ENCODE measurements around the gene DUSP3. TPM values are rescaled to one million over a fixed set of nuclear protein-coding genes. Genes with fewer than 3 reads are reported as not detected.

Gene DUSP3
- 48.6 and 50.7 TPM in 2 replicates for total RNA-seq (2014; rRNA removed)
- percentile 84 among the genes with signal in this experiment for Bru-seq, nascent RNA
- percentile 97 among the genes with signal in this experiment for BruChase-seq, experiment 1, labeled RNA remaining after a 6-hour chase
- percentile 95 among the genes with signal in this experiment for BruChase-seq, experiment 2, labeled RNA remaining after a 2-hour chase
- long read RNA-seq, full-length matches to known transcripts, result 41 of 99 reads
- long read RNA-seq, partial matches to known transcripts, result 5 of 99 reads
- long read RNA-seq, other reads (novel, unspliced or antisense), result 53 of 99 reads

DNA sequence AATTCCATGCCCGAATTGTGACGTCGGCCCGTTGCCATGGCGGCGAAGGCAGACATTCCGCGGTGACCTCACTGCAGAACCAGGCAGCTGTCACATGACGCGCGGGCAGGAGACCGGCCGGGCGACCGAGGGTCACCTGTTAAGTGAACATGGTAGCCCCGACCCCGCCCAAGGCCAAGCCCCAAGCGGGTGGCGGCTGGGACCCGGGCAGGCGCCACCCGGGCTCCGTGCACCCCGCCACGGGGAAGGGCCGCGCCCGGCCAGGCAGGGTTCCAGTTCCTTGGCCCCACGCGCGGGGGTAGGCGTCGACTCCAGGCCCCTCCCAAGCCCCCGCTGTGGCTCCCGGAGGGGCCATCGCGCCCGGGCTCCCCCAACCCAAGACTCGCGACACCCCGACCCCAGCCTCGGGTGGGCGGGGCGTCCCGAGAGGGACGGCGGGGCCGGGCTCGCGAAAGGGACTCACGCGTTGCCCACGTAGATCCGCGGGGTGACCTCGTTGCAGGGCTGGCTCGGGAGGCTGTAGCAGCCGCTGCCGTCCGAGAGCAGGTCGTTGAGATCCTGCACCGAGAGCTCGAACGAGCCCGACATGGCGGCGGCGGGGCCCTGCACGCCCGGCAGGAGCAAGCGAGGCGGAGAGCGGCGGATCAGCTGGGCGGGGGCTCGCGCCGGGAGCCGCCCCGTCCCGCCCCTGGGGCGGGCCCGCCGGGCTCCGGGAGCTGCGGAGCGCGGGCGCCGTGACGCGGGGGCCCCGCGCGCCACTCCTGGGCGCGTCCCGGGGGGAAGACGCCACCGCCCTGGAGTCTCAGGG is at the start of gene DUSP3:
Gene DUSP3, minus strand, starts transcription at position 641 of the 808 bp plus-strand sequence. Its CDS starts 53 bp downstream, at position 588.
- Histone ChIP-seq H3K9me2 (replicated peaks; ENCODE audit: low read length) (no peaks in the 10 kb centered on the region), H3K9ac (ENCODE audit: low read length) (peak within 1 kb of the TSS; percentile 96), H3K9me3 (ENCODE audit: low read length) (no peaks in the 10 kb centered on the region), H3K79me2 (ENCODE audit: low read length) (peaks cover 35% of the 10 kb centered on the region), H3K4me2 (ENCODE audit: low read length) (peak within 1 kb of the TSS; percentile 98), H3K4me3 (ENCODE audit: low read length) (peak within 1 kb of the TSS; percentile 94), H3K4me1 (ENCODE audit: insufficient read depth, low read length) (peaks cover 19% of the 10 kb centered on the region), H3K36me3 (ENCODE audit: low read depth, low read length) (peaks cover 26% of the 10 kb centered on the region), H3K27ac (ENCODE audit: low read length) (peak within 1 kb of the TSS; percentile 74), H3F3A (ENCODE audit: low read length, unreplicated experiment) (no peaks in the 10 kb centered on the region), H4K20me1 (ENCODE audit: low read length) (peaks cover 21% of the 10 kb centered on the region), H3K27me3 (ENCODE audit: low read length) (no peaks in the 10 kb centered on the region), H2AFZ (ENCODE audit: low read length) (peak within 1 kb of the TSS; percentile 94)
- BruUV-seq (replicated peaks), result no TSS peak
- ChIA-PET CTCF (interaction anchor here (0.6 to 1.0 kb wide), 3 partner anchors 65 to 217 kb away, joined by 3 to 7 read pairs (median 4); no protein-coding TSS in a partner anchor), POLR2A (ENCODE audit: unreplicated experiment) (interaction anchor here (0.5 to 1.2 kb wide), 6 partner anchors 21 to 198 kb away, joined by 3 to 20 read pairs (median 4); no protein-coding TSS in a partner anchor)
- ATAC-seq (peak; percentile 95), DNase-seq (peak; percentile 89)
- TF ChIP-seq EZH2 (IDR thresholded peaks at IDR 0.05; ENCODE audit: low read length, unreplicated experiment) (no peak), EZH2phosphoT487 (IDR thresholded peaks at IDR 0.05; ENCODE audit: borderline replicate concordance, low read length) (no peak)
- TF ChIP-seq, protein P1, sequence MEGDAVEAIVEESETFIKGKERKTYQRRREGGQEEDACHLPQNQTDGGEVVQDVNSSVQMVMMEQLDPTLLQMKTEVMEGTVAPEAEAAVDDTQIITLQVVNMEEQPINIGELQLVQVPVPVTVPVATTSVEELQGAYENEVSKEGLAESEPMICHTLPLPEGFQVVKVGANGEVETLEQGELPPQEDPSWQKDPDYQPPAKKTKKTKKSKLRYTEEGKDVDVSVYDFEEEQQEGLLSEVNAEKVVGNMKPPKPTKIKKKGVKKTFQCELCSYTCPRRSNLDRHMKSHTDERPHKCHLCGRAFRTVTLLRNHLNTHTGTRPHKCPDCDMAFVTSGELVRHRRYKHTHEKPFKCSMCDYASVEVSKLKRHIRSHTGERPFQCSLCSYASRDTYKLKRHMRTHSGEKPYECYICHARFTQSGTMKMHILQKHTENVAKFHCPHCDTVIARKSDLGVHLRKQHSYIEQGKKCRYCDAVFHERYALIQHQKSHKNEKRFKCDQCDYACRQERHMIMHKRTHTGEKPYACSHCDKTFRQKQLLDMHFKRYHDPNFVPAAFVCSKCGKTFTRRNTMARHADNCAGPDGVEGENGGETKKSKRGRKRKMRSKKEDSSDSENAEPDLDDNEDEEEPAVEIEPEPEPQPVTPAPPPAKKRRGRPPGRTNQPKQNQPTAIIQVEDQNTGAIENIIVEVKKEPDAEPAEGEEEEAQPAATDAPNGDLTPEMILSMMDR (conservative IDR thresholded peaks at IDR 0.05; ENCODE audit: low read depth, low read length), result no peak
- intact Hi-C loops (cut with micrococcal nuclease), result loop anchor here (2.0 kb wide), 1 partner anchor 68 kb away; the partner anchor contains the start of gene CD300LG

DNA sequence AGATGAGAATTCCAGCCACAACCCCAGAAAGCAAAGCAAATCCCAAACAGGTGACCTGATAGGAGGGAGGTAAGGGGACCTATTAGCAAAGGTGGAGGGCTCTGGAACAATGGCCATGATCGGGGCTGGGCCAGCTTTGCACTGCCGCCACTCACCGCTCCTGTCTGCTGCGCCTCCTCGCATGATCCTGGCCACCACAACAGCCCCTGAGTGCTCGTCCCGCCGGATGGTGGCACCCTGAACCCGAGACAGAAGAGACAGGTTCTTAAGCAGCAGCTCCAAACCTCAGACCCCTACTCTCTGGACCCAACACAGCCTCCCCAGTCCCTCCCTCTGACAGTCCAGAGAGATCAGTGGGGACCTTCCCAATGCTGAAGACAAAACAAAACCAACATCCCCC is 48.8 kb upstream of the DUSP3 start:
- Histone ChIP-seq H3K27ac (ENCODE audit: low read length) (no peak overlapping the region), H3F3A (ENCODE audit: low read length, unreplicated experiment) (no peaks in the 10 kb centered on the region), H3K9me3 (ENCODE audit: low read length) (no peaks in the 10 kb centered on the region), H3K27me3 (ENCODE audit: low read length) (no peaks in the 10 kb centered on the region), H3K4me1 (ENCODE audit: insufficient read depth, low read length) (peaks cover 18% of the 10 kb centered on the region), H3K9ac (ENCODE audit: low read length) (no peak overlapping the region), H2AFZ (ENCODE audit: low read length) (no peak overlapping the region), H3K9me2 (replicated peaks; ENCODE audit: low read length) (no peaks in the 10 kb centered on the region), H3K4me2 (ENCODE audit: low read length) (no peak overlapping the region), H3K36me3 (ENCODE audit: low read depth, low read length) (peaks cover 34% of the 10 kb centered on the region), H3K79me2 (ENCODE audit: low read length) (peaks cover 16% of the 10 kb centered on the region), H4K20me1 (ENCODE audit: low read length) (no peaks in the 10 kb centered on the region), H3K4me3 (ENCODE audit: low read length) (no peak overlapping the region)
- intact Hi-C loops (cut with micrococcal nuclease), result no loop called here
- DNase-seq (no peak), ATAC-seq (no peak)
- no TSS peak for BruUV-seq (replicated peaks)
- CTCF ChIA-PET, result no interaction called here
- POLR2A ChIA-PET (ENCODE audit: unreplicated experiment), result no interaction called here
- TF ChIP-seq, protein P1 (conservative IDR thresholded peaks at IDR 0.05; ENCODE audit: low read depth, low read length), result no peak
- TF ChIP-seq EZH2phosphoT487 (IDR thresholded peaks at IDR 0.05; ENCODE audit: borderline replicate concordance, low read length) (no peak), EZH2 (IDR thresholded peaks at IDR 0.05; ENCODE audit: low read length, unreplicated experiment) (no peak)

Data from PC-3 (cell line).